WTC11 (cell line): ENCODE data around the gene ZNF593. TPM values are rescaled to one million over a fixed set of nuclear protein-coding genes. Genes with fewer than 3 reads are reported as not detected.

Experiments
- ATAC-seq: fragments of 200-7000 bp; cut with Tn5 transposase; 2 replicates; pipeline ENCODE4 v1.10.0; 2021; ENCODE audit warnings: mild to moderate bottlenecking, moderate library complexity
- CTCF ChIA-PET: fragments of 300-600 bp; sonication (Branson Sonifier 250); formaldehyde crosslinking; loops from one replicate; lab custom pipeline; 2021; ENCODE audit warnings: antibody characterized with exemption; lab: Charles Lee
- POLR2A ChIA-PET: fragments of 350-600 bp; sonication (Branson Sonifier 250); formaldehyde crosslinking; loops from one replicate; lab custom pipeline; 2021; ENCODE audit warnings: antibody characterized with exemption; lab: Charles Lee
- DNase-seq: peaks from one replicate; pipeline ENCODE4 v3.0.0; 2021; ENCODE audit warnings: low spot score
- H3K27ac Mint-ChIP-seq: 2 replicates; pipeline ENCODE4 v1.8.0; 2021; ENCODE audit warnings: mixed read lengths
- H3K27me3 Mint-ChIP-seq: 2 replicates; pipeline ENCODE4 v1.8.0; 2021; ENCODE audit warnings: low read depth, mild to moderate bottlenecking, moderate library complexity, mixed read lengths
- H3K36me3 Mint-ChIP-seq: 2 replicates; pipeline ENCODE4 v1.8.0; 2021; ENCODE audit warnings: mixed read lengths
- H3K4me1 Mint-ChIP-seq: 2 replicates; pipeline ENCODE4 v1.8.0; 2022; ENCODE audit warnings: mixed read lengths
- H3K4me3 Mint-ChIP-seq: 2 replicates; pipeline ENCODE4 v1.8.0; 2021; ENCODE audit warnings: mild to moderate bottlenecking, moderate library complexity, mixed read lengths
- H3K9me3 Mint-ChIP-seq: 2 replicates; pipeline ENCODE4 v1.8.0; 2021; ENCODE audit warnings: mixed read lengths
- CREB1 ChIP-seq: sonication (generic); formaldehyde crosslinking; IDR thresholded peaks from 2 replicates; pipeline ENCODE4 v1.8.0; 2023; ENCODE audit warnings: mild to moderate bottlenecking, missing genetic modification reagents
- ERG ChIP-seq: fragments of 250-450 bp; sonication (Bioruptor Pico); IDR thresholded peaks from 2 replicates; pipeline ENCODE4 v1.8.0; 2021; ENCODE audit warnings: mild to moderate bottlenecking
- ESRRA ChIP-seq: sonication (generic); formaldehyde crosslinking; IDR thresholded peaks from 2 replicates; pipeline ENCODE4 v1.8.1; 2022; ENCODE audit warnings: mild to moderate bottlenecking, missing genetic modification reagents, borderline replicate concordance
- KAT7 ChIP-seq: sonication (generic); formaldehyde crosslinking; IDR thresholded peaks from 2 replicates; pipeline ENCODE4 v1.8.1; 2023; ENCODE audit warnings: missing genetic modification reagents, mild to moderate bottlenecking, borderline replicate concordance
- NFYB ChIP-seq: sonication (generic); formaldehyde crosslinking; conservative IDR thresholded peaks from 2 replicates; pipeline ENCODE4 v1.8.0; 2022; ENCODE audit warnings: low read depth, missing genetic modification reagents
- NR1H2 ChIP-seq: sonication (generic); formaldehyde crosslinking; IDR thresholded peaks from 2 replicates; pipeline ENCODE4 v1.9.0; 2021; ENCODE audit warnings: mild to moderate bottlenecking, moderate library complexity, missing genetic modification reagents
- SMAD3 ChIP-seq: sonication (generic); formaldehyde crosslinking; IDR thresholded peaks from 2 replicates; pipeline ENCODE4 v1.8.0; 2022; ENCODE audit warnings: missing genetic modification reagents, mild to moderate bottlenecking, borderline replicate concordance
- STAT6 ChIP-seq: sonication (generic); formaldehyde crosslinking; conservative IDR thresholded peaks from 2 replicates; pipeline ENCODE4 v1.8.1; 2023; ENCODE audit warnings: mild to moderate bottlenecking, low read depth, missing genetic modification reagents, moderate library complexity
- TEAD4 ChIP-seq: sonication (generic); formaldehyde crosslinking; IDR thresholded peaks from 2 replicates; pipeline ENCODE4 v1.8.0; 2022; ENCODE audit warnings: mild to moderate bottlenecking, missing genetic modification reagents
- ZNF416 ChIP-seq: fragments of 250-450 bp; sonication (Bioruptor Pico); IDR thresholded peaks from 2 replicates; pipeline ENCODE4 v1.9.0; 2021; ENCODE audit warnings: mild to moderate bottlenecking, inconsistent platforms
- total RNA-seq: library from RNA; stranded (reverse); gene quantifications from 3 replicates; pipeline ENCODE4 v1.2.3, GENCODE V29; 2021
- TF ChIP-seq, protein P1 (sequence below): fragments of 250-450 bp; sonication (Bioruptor Pico); conservative IDR thresholded peaks from 2 replicates; pipeline ENCODE4 v1.9.0; 2021; ENCODE audit warnings: mild to moderate bottlenecking
- TF ChIP-seq, protein P2 (sequence below): sonication (generic); formaldehyde crosslinking; IDR thresholded peaks from 2 replicates; pipeline ENCODE4 v1.8.1; 2023; ENCODE audit warnings: mild to moderate bottlenecking, missing genetic modification reagents, borderline replicate concordance
- TF ChIP-seq, protein P3 (sequence below): sonication (generic); formaldehyde crosslinking; IDR thresholded peaks from 2 replicates; pipeline ENCODE4 v1.8.0; 2022; ENCODE audit warnings: mild to moderate bottlenecking, missing genetic modification reagents

Gene ZNF593
- total RNA-seq, 1 experiment from 2014 or later: 49.1 TPM

DNA sequence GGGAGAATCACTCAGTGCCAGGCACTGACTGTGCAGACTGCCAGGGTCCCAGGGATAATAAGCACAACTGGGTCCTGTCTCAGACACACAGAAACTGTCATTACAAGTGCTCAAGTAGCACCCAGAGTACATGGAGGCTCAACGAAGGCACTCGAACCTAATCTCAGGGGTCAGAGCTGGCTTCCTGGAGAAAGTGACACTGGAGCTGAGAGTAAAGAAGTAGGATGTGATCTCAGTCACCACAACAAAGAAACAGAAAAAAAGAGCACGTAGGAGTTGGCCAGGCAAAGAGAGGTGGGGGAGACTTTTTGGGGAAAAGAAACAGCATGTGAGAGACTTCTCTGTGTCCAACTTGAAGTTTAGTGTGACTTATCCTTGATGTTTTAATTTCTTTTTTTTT, 22.0 kb downstream of the ZNF593 start:
- Mint-ChIP-seq H3K4me1 (peaks cover 17% of the 10 kb centered on the region), H3K9me3 (no peaks in the 10 kb centered on the region), H3K4me3 (no peak overlapping the region), H3K27ac (no peak overlapping the region), H3K27me3 (no peaks in the 10 kb centered on the region; the same call in 1 of the 2 replicates), H3K36me3 (no peaks in the 10 kb centered on the region; the same call in 1 of the 2 replicates)
- CTCF ChIA-PET: interaction anchor here (0.7 to 5.9 kb wide), 4 partner anchors 15 to 42 kb away, joined by 5 to 165 read pairs (median 13); partner anchors contain the start of gene CEP85
- DNase-seq (no peak), ATAC-seq (no peak)
- POLR2A ChIA-PET: no interaction called here
- no peak for TF ChIP-seq ZNF416 (CRISPR knock-in tag)
- TF ChIP-seq, protein P1, sequence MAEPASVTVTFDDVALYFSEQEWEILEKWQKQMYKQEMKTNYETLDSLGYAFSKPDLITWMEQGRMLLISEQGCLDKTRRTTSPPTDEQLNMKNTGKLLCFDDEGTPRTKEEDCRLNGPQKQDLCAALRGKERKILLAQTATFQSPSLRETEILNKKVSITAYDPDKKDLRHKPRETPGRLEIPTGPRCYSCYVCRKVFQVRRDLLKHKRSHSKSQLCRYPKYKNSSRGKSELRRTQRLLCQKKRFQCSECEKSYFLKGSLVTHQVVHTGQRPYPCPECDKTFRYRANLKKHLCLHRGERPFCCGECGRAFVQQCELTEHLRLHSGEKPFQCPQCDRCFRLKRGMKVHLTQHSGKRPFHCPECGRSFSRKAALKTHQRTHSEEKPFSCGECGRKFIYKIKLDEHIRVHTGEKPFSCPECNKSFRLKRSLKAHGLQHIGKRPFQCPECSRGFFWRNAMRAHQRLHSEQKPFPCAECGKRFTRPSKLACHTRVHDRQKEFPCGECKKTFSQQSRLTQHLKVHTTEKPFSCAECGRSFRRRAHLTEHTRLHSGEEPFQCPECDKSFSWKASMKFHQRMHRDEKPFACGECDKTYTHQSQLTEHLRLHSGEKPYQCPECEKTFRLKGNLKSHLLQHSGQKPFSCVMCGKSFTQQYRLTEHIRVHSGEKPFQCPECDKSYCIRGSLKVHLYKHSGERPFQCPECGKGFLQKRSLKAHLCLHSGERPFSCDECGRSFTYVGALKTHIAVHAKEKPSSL (CRISPR knock-in tag): no peak

- ChIA-PET POLR2A (interaction anchor here (0.7 kb wide), 1 partner anchor 9 kb away, joined by 7 read pairs; no protein-coding TSS in a partner anchor), CTCF (interaction anchor here (0.6 to 1.1 kb wide), 2 partner anchors 26 to 222 kb away, joined by 3 to 5 read pairs; partner anchors contain the start of gene ZNF593)
- DNase-seq: no peak
- TF ChIP-seq TEAD4 (CRISPR knock-in tag): no peak
- TF ChIP-seq, protein P2, sequence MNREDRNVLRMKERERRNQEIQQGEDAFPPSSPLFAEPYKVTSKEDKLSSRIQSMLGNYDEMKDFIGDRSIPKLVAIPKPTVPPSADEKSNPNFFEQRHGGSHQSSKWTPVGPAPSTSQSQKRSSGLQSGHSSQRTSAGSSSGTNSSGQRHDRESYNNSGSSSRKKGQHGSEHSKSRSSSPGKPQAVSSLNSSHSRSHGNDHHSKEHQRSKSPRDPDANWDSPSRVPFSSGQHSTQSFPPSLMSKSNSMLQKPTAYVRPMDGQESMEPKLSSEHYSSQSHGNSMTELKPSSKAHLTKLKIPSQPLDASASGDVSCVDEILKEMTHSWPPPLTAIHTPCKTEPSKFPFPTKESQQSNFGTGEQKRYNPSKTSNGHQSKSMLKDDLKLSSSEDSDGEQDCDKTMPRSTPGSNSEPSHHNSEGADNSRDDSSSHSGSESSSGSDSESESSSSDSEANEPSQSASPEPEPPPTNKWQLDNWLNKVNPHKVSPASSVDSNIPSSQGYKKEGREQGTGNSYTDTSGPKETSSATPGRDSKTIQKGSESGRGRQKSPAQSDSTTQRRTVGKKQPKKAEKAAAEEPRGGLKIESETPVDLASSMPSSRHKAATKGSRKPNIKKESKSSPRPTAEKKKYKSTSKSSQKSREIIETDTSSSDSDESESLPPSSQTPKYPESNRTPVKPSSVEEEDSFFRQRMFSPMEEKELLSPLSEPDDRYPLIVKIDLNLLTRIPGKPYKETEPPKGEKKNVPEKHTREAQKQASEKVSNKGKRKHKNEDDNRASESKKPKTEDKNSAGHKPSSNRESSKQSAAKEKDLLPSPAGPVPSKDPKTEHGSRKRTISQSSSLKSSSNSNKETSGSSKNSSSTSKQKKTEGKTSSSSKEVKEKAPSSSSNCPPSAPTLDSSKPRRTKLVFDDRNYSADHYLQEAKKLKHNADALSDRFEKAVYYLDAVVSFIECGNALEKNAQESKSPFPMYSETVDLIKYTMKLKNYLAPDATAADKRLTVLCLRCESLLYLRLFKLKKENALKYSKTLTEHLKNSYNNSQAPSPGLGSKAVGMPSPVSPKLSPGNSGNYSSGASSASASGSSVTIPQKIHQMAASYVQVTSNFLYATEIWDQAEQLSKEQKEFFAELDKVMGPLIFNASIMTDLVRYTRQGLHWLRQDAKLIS (CRISPR knock-in tag): no peak
- TF ChIP-seq, protein P3, sequence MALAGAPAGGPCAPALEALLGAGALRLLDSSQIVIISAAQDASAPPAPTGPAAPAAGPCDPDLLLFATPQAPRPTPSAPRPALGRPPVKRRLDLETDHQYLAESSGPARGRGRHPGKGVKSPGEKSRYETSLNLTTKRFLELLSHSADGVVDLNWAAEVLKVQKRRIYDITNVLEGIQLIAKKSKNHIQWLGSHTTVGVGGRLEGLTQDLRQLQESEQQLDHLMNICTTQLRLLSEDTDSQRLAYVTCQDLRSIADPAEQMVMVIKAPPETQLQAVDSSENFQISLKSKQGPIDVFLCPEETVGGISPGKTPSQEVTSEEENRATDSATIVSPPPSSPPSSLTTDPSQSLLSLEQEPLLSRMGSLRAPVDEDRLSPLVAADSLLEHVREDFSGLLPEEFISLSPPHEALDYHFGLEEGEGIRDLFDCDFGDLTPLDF: no peak
- no peak for TF ChIP-seq ESRRA (CRISPR knock-in tag)
- no peak for TF ChIP-seq SMAD3
- no peak for TF ChIP-seq ERG (CRISPR knock-in tag)
- TF ChIP-seq NFYB (CRISPR knock-in tag): no peak
- TF ChIP-seq KAT7 (CRISPR knock-in tag): no peak
- TF ChIP-seq CREB1 (CRISPR knock-in tag): no peak
- no peak for TF ChIP-seq NR1H2 (CRISPR knock-in tag)
- no peak for ATAC-seq
- Mint-ChIP-seq H3K36me3 (no peaks in the 10 kb centered on the region), H3K27me3 (no peaks in the 10 kb centered on the region; the same call in none of the 2 replicates), H3K27ac (no peak overlapping the region), H3K9me3 (no peaks in the 10 kb centered on the region), H3K4me1 (peaks cover 19% of the 10 kb centered on the region), H3K4me3 (no peak overlapping the region)
Observed at GRCh38 chr1:26195805-26196204, 26.1 kb downstream of the ZNF593 start.

DNA sequence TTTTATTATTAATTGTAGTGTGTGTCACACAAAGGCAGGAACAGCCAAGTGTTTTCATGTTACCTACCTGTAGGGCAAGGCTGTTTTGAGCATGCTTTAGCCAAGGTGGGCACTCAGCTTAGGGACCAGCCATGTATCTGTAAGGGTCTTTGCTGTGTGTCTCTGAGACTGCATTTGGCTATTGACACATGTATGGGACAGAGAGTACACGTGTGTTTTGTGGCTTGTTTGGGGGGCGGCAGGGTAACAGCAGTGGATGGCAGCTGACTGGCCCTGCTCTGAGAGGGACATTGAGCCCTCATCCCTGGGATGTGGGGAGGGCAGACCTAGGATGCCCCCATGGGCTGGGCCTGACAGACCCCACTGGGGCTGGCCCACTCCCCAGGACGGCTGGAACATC, 27.6 kb downstream of the ZNF593 start:
- ATAC-seq (no peak), DNase-seq (no peak)
- CTCF ChIA-PET: interaction anchor here (1.1 to 1.5 kb wide), 2 partner anchors 20 to 52 kb away, joined by 3 to 4 read pairs; partner anchors contain the start of gene CNKSR1
- Mint-ChIP-seq H3K27me3 (no peaks in the 10 kb centered on the region; the same call in none of the 2 replicates), H3K4me1 (peaks cover 23% of the 10 kb centered on the region), H3K4me3 (no peak overlapping the region), H3K27ac (no peak overlapping the region), H3K9me3 (no peaks in the 10 kb centered on the region), H3K36me3 (no peaks in the 10 kb centered on the region)
- POLR2A ChIA-PET: no interaction called here
- TF ChIP-seq, protein P1 (CRISPR knock-in tag): no peak
- no peak for TF ChIP-seq ERG (CRISPR knock-in tag)
- no peak for TF ChIP-seq STAT6 (CRISPR knock-in tag)
